BJ (cell line): ENCODE measurements around the gene BASP1. TPM values are rescaled to one million over a fixed set of nuclear protein-coding genes. Genes with fewer than 3 reads are reported as not detected.

Source experiments
- CTCF ChIA-PET: fragments of 350-600 bp; formaldehyde crosslinking; extraction: SDS; loops from one replicate; lab custom pipeline; 2021; ENCODE audit warnings: antibody characterized with exemption, inconsistent platforms; lab: Yijun Ruan, JAX
- POLR2A ChIA-PET: fragments of 300-600 bp; sonication (Branson Sonifier 250); formaldehyde crosslinking; extraction: SDS; loops from one replicate; lab custom pipeline; 2021; ENCODE audit warnings: antibody characterized with exemption; lab: Charles Lee
- DNase-seq: peaks from one replicate; pipeline ENCODE4 v3.0.0-alpha.2; 2011; ENCODE audit warnings: low read depth
- H3K27me3 ChIP-seq: 2 replicates; pipeline ENCODE4 v1.6.0; 2011; ENCODE audit warnings: low read length; ENCODE audit not compliant: control insufficient read depth, insufficient read depth
- H3K36me3 ChIP-seq: 2 replicates; pipeline ENCODE4 v1.5.1; 2011; ENCODE audit warnings: low read length; ENCODE audit not compliant: control insufficient read depth, insufficient read depth
- H3K4me3 ChIP-seq: 2 replicates; pipeline ENCODE4 v1.5.1; 2011; ENCODE audit warnings: low read depth, mild to moderate bottlenecking, control low read depth, low read length
- polyA plus RNA-seq: library from polyadenylated mRNA; depleted of rRNA; stranded (reverse); fragments of >200 nt; gene quantifications from 2 replicates; pipeline ENCODE4 v1.2.3, GENCODE V29; 2011
- TF ChIP-seq, protein P1 (sequence below): IDR thresholded peaks from 2 replicates; pipeline ENCODE4 v1.5.1; 2011; ENCODE audit warnings: low read depth, mild to moderate bottlenecking, control low read depth, inconsistent platforms, low read length, moderate library complexity; ENCODE audit not compliant: insufficient read depth

The BASP1 gene
- polyA plus RNA-seq, 1 experiment = 48.7 TPM

DNA sequence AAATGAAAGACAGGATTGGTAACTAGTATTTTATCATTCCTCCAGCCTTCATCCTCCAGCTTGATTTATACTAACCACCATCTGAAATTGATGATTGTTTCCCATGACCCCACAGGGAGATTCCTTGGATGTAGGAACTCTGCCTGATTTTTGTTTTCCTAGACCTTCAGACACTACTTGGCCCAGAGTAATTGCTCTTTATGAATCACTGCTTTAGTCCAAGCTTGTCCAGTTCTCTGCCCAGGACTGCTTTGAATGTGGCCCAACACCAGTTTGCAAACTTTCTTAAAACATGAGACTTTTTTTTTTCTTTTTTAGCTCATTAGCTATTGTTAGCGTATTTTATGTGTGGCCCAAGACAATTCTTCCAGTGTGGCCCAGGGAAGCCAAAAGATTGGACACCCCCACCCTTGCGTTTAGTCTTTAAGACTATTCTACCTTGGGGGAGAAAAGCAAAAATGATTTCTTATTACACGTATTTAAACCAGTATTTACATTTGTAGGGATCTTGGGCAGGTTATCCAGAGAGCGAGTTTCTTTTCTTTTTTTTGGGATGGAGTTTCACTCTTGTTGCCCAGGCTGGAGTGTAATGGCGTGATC, 18.4 kb downstream of the BASP1 start:
- H3K36me3 ChIP-seq = peaks cover 2% of the 10 kb centered on the region; the same call in 1 of the 2 replicates
- H3K4me3 ChIP-seq = no peak overlapping the region
- CTCF ChIA-PET = interaction anchor here (0.6 kb wide), 1 partner anchor 33 kb away, joined by 3 read pairs; no protein-coding TSS in a partner anchor
- H3K27me3 ChIP-seq = no peaks in the 10 kb centered on the region
- no peak for DNase-seq
- POLR2A ChIA-PET = no interaction called here
- TF ChIP-seq, protein P1, sequence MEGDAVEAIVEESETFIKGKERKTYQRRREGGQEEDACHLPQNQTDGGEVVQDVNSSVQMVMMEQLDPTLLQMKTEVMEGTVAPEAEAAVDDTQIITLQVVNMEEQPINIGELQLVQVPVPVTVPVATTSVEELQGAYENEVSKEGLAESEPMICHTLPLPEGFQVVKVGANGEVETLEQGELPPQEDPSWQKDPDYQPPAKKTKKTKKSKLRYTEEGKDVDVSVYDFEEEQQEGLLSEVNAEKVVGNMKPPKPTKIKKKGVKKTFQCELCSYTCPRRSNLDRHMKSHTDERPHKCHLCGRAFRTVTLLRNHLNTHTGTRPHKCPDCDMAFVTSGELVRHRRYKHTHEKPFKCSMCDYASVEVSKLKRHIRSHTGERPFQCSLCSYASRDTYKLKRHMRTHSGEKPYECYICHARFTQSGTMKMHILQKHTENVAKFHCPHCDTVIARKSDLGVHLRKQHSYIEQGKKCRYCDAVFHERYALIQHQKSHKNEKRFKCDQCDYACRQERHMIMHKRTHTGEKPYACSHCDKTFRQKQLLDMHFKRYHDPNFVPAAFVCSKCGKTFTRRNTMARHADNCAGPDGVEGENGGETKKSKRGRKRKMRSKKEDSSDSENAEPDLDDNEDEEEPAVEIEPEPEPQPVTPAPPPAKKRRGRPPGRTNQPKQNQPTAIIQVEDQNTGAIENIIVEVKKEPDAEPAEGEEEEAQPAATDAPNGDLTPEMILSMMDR = no peak

DNA sequence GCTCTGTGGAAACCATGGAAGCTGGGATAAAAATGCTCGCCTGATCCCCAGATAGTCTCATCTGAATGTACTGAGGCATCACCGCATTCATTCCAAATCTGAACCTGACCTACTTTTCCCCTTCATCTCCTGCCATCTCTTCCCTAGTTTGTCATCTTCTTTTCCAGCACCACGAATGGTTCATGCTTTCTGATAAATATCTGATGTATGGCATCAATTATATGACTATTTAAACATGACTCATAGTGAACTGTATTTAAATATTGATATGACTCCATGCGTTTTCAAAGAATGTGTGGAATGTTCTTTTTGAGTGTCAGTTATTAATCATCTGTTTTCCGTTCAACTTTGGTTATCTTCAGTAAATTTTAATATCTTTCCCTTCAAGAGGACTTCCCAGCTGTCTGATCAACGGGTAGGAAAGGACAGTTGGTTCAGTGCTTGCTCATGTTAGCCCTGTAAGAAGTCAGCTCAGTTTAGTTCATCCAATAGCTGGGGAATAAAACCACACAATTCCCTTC, 21.1 kb downstream of the BASP1 start:
- ChIA-PET CTCF (no interaction called here), POLR2A (interaction anchor here (0.7 kb wide), 1 partner anchor 308 kb away, joined by 3 read pairs; no protein-coding TSS in a partner anchor)
- Histone ChIP-seq H3K36me3 (no peaks in the 10 kb centered on the region), H3K27me3 (no peaks in the 10 kb centered on the region), H3K4me3 (no peak overlapping the region)
- TF ChIP-seq, protein P1 = no peak
- DNase-seq = no peak

DNA sequence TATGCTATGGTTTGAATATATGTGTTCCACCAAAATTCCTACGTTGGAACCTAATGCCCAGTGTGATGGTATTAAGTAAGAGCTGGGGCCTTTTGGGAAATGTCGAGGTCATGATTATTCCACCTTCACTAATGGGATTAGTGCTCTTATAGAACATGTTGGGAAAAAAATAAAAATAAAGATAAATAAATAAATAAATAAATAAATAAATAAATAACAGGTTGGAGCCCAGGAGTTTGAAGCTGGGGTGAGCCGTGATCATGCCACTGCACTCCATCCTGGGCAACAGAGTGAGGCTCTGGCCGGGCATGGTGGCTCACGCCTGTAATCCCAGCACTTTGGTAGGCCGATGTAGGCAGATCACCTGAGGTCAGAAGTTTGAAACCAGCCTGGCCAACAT, 22.5 kb downstream of the BASP1 start:
- H3K27me3 ChIP-seq = no peaks in the 10 kb centered on the region
- POLR2A ChIA-PET = no interaction called here
- no peak for DNase-seq
- no peaks in the 10 kb centered on the region for H3K36me3 ChIP-seq
- no peak overlapping the region for H3K4me3 ChIP-seq
- CTCF ChIA-PET = interaction anchor here (1.1 kb wide), 1 partner anchor 58 kb away, joined by 3 read pairs; no protein-coding TSS in a partner anchor
- TF ChIP-seq, protein P1 = no peak

DNA sequence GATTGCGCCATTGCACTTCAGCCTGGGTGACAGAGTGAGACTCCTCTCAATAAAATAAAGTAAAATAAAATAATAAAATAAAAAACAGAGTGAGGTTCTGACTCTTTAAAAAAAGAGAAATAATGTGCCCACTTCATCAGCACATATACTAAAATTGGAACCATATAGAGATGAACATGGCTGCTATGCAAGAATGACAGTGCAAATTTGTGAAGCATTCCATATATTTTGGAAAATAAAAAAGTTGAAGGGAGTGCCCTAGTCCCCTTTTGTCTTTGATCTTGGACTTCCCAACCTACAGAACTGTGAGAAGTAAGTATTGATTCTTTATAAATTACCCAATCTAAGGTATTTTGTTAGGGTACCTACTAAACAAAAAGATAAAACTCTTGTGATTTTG, 23.1 kb downstream of the BASP1 start:
- DNase-seq = no peak
- no peak overlapping the region for H3K4me3 ChIP-seq
- TF ChIP-seq, protein P1 = no peak
- ChIA-PET POLR2A (no interaction called here), CTCF (interaction anchor here (1.1 kb wide), 1 partner anchor 58 kb away, joined by 3 read pairs; no protein-coding TSS in a partner anchor)
- no peaks in the 10 kb centered on the region for H3K27me3 ChIP-seq
- H3K36me3 ChIP-seq = no peaks in the 10 kb centered on the region

DNA sequence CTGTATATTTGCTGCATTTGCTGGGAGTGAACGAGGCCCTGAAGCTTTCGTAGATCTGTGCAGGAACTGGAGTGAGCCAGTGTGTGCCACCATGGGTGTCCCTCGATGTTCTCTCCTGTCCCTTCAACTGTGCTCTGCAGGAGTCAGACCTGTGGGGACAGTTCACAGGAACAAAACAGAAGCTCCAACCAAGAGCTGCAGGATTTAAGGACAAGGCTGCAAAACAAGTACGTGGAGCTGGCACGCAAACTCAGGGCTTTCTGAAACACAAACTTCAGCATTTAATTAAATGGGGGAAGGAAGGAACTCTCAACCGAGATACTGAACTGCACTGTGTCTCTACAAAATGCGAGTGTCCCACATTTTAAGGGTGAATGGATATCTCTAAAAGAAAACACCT, 24.2 kb downstream of the BASP1 start:
- no peaks in the 10 kb centered on the region for H3K36me3 ChIP-seq
- TF ChIP-seq, protein P1 = no peak
- CTCF ChIA-PET = no interaction called here
- POLR2A ChIA-PET = no interaction called here
- DNase-seq = no peak
- no peak overlapping the region for H3K4me3 ChIP-seq
- no peaks in the 10 kb centered on the region for H3K27me3 ChIP-seq
